Measurements from ENCODE around the gene PRR35.
A peak's percentile ranks its signal among the peaks of the same experiment; 100 is the strongest.

Gene PRR35

DNA sequence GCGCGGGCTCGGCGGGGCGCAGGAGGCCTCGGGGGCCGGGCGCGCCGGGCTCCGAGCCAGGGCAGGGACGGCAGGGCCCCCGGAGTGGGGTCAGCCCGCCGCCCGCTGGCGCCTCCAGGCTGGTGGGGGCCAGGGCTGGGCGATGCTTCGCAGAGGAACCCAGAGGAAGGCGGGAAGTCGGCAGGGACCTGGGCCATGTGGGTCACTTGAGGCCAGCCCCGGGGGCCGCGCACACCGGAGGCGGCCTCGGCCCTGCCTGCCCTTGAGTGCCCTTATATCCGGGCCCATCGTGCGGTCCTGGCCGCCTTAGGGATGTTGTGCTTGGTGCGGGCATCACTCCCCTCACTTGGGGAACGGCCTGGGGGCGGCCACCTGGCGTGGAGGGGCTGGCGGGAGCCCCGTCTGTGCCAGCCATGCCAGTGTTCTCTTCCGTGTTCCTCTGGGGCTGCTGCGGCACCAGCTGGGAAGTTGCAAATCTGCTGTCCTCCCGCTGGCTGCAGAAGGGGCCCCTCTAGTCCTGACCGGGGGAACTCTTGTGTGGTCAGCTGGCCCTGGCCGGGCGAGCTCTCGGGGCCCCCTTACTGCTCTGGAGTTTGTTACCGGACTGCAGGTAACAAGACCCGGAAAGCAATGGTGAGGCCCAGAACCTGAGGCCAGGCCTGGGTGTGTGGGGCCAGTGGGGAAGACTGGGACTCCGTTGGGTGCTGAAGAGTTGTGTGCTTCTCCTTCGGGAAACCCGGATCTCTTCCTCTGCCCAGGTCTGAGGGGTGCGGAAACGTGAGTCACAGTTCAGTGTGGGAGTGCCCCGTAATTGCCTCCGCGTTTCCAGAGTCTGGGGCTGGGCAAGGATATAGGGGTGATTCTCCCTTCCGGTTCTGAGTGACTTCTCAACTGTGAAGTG, 31.8 kb upstream of the PRR35 start:
- peak; percentile 88 for DNase-seq

DNA sequence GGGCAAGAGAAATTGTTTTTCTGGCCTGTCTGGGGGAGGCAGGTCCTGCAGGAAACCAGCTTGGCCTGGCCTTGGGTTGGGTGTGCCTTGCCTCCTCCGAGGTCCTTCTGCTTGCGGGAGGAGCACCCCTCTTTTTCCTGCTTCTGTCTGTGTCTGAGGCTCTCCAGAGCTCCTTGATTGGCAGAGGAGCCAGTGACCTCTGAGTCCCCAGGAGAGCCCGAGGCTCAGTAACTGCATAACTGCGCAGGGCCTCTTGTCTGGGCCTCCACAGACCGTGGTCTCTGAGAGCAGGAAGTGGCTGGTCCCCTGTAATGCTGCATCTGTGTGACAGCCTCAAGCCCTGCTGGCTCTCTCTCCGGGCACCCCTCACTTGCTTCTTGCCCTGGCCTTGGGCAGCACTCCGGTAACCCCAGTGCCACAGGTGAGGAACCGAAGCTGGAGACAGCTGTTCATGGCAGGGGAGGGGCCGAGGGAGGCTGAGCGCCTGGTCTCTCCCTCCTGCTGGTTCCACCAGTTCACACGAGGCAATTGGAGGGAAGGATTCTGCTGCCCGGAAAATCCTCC, 31.1 kb upstream of the PRR35 start:
- no peak for DNase-seq

DNA sequence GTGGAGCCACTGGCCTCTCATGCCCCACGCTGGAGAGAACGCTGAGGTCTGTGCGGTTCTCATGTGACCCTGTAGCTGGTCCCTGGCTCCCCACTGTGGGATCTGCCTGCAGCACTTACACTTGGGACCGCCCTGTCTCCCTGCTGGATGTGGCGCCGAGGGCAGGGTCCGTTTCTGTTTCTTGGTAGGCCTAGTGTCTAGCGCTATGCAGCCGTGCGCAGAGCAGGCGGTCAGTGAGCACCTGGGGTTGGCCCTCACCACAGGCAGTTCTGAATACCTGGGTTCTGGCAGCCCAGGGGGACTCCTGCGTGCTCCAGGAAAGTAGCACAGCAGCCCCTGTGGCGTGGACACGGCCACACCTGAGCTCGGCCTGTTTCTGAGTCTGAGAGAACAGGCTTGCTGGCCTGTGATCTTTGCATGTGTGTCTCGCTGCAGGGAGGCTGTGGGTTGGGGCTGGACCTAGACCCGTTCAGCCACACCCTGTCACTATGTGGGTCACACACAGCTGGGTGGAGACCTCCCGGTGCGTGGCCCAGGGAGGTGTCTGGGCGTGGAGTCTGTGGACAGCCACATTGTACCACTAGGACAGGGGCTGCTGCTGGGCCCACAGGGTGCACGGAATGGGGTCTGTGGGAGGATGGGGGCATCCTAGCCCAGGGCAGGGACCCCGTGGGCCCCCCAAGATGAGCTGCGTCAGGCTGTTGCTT, 29.9 kb upstream of the PRR35 start:
- DNase-seq: no peak

DNA sequence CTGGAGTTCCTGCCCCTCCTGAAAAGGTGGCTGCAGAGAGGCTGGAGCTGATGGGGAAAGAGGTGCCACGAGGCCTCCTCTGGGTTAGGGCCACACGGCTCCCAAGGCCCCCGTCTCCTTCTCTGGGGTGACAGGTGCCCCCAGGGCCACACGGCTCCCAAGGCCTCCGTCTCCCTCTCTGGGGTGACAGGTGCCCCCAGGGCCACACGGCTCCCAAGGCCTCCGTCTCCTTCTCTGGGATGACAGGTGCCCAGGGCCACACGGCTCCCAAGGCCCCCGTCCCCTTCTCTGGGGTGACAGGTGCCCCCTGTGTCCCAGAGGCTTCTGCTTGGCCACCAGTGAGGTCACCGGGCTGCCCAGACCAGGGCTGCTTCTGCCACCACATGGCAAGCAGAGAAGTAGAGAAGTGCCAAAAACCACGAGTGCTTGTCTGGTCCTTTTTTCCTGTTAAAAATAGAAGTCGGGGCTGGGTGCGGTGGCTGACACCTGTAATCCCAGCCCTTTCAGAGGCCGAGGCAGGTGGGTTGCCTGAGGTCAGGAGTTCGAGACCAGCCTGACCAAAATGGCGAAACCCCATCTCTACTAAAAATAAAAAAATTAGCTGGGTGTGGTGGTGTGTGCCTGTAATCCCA, 28.6 kb upstream of the PRR35 start:
- no peak for DNase-seq

DNA sequence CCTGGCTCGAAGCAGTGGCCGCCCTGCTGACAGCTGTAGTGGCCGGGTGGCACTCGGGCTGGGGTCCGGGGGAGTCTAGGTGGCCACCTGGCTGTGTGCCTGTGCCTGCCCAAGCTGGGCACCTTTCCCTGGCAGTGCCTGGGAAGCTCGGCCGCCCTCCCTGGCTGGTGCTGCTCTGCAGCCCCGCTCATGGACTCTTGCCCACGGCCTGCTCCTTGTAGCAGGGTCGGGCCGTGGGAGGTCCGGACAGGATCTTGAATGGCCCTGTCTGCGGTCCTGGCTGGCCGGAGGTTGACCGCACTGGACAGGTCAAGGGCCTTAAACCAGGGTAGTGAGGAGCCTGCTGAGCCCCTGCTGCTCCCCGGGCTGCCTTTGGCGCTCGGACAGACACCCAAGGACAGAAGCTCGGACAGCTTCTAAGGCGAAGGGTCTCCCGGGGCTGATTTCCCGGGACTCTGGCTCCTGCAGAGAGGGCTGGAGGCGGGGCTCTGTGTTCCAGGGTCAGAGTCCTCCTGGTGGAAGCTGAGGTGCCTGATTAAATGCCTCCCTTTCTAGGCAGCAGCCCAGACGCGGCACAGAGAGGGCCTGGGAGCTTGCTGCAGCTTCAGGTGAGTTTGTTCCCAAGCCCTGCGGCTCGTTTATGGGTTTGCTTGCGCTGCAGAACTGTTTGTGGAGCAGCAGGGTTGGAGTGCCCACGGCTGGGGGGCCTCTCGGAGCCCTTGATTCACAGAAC, 26.6 kb upstream of the PRR35 start:
- DNase-seq: no peak

DNA sequence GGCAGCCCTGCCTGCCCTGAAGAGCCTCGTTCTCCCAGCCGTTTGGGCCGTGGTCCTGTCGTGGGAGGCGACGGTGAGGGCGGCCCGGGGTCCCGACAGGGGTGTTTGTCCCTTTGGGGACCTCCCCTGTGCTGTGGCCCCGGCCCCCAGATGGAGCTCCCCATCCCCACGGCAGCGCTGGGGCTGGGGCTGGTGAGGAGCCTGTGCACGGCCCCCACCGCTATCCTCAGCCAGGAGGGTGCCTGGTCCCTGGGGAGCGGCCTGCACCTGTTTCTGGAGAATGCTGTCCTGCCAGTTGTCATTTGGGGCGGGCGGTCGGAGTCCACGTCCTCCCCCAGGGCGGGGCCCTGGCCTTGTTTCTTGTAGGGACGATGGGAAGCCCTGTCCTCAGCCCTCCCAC, 26.1 kb upstream of the PRR35 start:
- no peak for DNase-seq

DNA sequence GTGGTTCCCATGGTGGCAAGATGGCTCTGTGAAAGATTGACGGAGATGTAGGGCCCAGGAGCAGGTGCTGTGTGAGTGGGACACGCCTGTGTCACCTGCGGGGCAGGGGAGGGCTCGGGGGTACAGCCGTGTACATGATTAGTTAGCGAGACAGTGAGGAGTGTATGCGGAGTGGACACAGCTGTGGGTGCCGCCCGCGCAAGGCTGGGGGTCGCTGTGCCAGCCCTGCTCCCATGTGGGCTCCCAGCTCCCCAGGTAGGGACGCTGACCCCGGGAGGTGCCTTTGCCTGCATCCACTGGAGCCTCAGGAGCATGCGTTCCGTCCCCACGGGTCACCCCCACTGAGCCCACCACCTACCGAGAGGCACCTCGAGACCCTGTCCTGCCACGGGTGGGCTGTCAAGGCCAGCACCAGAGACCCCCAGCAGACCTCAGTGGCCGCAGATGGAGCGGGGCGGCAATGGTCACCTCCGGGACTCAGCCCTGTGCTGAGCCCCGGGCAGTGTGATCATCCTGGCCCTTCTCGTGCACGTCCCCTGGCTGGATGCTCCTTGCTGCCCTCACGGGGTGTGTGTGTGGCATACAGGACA, 25.2 kb upstream of the PRR35 start:
- DNase-seq: no peak

DNA sequence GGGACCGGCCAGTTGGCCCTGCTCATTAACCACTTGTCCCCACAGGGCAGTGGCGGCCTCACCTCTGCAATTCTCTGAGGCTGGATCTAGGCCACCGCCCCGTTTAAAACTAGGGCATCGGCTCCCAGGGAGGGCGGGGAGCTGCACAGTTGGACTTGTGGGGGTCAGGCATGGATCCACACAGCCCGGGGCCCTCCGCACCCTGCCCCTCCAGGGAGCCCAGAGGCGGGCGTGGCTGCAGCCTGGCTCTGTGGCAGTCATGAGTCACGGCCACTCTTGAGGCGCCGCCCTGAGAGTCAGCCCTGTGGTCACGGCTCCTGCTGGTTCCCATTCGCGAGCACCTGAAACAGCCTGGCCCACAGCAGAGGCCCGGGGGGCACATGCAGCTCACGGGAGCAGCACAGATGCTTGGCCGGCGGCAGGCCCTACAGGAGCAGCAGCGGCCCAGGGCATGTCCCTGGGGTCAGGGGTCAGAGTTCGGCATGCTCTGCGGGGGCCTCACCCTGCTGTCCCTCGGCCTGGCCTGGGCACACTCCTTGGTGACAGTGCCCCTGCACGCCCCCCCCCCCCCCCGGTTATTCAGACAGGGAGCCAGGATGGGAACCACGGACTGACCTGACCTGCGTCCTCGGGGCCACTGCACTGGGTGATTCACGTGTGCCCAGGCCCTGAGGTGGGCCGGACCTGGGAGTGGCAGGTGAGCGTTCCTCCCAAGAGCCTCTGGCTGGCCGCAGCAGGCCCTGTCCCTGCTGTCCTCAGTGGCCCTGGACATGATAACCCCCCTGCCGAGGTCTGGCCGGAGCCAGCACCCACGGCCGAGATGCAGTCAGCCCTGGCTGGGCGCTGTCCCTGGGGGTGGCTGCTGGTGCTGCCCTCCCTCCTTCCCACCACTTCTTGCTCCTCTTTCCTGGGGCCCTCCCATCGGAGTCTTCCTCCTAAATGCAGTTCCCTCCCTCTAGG, 24.5 kb upstream of the PRR35 start:
- DNase-seq: peak; percentile 31

DNA sequence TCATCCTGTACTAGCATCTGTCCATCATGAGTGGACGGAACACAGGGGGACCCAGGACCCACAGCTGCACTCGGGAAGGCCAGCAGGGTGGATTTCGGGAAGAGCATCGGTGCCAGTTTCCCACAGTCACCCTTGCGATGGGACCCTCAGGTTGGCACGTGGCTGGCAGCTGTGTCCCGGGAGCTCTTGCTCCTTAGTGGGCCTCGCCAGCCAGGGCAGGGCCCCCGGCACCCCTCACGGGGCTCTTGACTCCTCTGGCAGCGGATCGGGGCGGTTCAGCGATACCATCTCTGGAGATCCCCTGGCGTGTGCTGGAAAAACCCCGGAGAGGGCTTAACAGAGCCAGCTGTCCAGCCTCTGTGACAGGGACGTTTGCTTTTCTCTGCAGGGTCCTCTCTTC, 23.4 kb upstream of the PRR35 start:
- no peak for DNase-seq

DNA sequence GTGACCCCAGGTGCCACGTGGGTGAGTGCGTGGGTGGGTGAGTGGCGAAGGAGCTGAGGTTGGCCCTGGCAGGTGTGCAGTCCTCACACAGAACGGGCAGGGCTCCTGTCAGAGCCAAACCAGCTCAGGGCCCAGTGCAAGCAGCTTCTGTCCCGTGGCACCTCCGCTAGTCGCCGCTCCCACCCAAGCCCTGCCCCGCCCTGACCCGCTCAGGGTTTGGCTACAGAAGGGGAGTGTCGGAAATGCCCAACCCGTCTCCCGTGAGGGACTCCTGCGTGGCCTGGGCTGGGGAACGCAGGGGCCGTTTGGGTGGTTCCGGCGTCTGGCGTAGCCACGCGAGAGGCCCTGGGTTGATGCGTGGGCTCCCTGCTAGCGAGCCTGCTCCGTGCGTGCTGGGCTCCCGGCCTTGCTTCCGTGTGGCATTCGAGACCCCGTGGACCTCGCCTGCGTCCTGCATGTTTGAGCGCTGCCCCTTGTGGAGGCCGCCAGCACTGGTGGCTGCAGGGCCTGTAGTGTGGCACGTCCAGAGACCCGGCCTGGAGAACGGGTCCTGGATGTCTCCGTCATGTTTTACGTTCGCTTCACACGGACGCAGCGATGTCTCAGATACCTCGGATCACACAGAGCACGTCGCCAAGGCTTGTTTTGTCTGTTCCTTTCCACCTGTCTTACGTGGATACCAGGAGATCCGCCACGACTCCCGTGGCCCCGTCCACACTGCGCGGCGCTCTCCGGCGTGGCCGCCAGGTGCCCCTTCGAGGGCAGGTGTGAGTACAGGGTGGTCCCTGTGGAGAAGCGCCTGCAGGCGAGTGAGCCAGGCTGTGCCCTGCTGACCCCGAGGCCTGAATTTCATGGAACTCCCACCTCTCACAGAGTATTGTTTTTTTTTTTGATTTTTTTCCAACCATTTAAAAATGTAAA, 22.5 kb upstream of the PRR35 start:
- no peak for DNase-seq

DNA sequence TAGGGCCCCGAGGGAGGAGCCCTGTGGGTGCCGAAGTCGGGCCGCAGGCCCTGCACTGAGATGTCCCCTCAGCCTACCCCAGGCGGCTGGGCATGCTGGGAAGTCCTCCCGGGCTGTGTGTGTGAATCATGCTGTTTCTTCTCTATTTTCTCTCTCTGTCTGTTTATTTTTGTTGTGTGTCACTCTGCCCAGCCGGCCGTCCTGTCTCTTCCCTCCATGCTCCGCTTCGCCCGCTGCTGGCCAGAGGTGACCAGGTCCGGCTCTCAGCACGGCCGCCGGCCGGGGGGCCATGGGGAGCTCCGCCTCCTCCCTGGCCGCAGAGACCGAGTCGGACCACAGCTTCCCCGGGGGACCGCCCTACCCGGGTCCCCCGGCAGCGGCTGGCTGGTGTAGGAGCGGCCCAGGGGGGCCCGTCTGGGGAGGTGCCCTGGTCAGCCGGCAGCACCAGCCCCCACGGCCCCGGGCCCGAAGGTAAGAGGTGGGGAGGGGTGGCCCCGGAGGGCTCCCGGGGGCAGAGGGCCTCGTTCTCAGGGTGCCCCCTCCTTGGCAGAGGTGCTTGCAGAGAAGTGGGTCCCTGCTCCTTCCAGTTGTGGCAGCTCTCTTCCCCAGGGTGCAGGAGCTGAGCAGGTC, 20.2 kb upstream of the PRR35 start:
- peak; percentile 57 for DNase-seq

DNA sequence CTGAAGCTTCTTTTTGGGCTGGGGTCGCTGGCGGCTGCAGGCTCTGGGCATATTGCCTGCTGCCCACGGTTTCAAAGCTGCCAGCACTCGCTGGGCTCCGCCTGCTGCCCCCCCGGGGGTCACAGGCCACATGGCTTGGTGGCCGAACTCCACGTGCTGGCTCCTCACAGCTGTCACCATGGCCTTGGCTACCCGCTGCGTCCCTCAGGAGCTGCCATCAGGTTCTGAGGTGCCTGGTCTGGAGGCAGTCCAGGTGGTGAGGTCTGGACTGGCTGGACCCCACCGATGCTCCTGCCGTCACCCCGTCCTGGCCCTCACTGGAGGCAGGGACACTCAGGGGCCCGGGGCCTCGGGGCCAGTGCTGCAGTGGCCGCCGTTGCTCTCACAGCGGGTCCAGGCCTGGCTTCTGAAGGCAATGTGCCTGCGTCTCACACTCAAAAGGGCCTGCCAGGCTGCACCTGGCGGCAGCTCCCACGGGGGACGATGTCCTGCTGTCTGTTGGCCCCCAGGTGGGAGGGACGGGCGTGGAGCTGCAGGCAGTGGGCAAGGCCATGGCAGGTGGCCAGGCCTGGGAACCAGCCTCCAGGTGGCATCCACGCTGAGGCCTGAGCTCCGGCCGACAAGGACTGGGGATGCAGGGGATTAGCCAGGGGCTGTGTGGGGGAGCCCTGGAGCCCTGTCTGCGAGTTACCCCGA, 19.4 kb upstream of the PRR35 start:
- DNase-seq: no peak

DNA sequence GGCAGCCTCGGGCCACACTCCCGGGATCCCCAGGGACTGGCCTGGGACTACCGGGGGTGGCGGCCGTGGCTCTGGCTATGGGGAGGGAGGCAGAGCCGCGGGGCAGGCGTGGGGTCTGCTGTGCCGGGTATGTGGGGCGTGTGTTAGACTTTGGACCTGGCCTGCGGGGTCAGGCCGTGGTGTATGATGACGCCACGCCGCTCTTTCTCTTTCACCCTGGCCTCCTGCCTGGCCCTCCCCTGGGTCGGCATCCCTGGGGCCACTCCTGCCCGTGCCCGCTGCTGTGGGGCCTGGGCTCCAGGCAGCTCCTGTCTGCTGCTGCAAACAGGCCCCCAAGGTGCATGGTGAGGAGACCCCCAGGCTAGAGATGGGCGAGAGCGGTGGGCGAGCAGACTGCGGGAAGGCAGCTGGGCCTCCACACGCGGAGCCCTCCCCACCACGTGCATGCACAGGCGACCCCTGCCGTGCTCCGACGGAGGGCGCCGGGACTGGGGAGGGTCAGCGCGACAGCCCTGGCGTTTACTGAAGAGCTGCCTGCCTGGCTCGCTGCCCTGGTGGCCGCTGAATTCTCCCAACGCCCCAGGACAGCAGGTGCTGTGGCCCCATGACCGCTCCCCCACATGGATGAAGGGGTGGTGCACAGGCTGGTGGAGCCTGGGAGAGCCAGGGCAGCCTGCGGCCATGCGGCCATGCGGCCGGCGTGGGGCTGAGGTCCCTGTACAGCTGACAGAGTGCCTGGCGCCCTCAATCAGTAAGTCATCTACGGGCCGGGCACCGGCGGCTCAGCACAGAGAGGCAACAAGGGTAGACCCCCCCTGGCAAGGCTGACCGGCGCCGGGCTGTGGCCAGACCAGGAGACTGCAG, 16.7 kb upstream of the PRR35 start:
- DNase-seq: no peak

DNA sequence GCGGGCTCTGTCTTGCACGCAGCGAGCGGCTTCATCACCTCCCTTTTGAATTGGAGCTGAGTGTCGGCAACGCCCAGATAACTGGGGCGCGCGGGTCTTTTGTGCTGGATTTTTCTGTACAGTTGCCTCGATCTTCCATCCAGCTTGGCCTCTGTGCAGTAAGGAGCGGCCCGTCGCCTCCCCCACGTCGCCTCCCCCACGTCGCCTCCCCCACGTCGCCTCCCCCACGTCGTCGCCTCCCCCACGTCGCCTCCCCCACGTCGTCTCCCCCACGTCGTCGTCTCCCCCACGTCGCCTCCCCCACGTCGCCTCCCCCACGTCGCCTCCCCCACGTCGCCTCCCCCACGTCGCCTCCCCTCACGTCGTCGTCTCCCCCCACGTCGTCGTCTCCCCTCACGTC, 15.7 kb upstream of the PRR35 start:
- DNase-seq: no peak

DNA sequence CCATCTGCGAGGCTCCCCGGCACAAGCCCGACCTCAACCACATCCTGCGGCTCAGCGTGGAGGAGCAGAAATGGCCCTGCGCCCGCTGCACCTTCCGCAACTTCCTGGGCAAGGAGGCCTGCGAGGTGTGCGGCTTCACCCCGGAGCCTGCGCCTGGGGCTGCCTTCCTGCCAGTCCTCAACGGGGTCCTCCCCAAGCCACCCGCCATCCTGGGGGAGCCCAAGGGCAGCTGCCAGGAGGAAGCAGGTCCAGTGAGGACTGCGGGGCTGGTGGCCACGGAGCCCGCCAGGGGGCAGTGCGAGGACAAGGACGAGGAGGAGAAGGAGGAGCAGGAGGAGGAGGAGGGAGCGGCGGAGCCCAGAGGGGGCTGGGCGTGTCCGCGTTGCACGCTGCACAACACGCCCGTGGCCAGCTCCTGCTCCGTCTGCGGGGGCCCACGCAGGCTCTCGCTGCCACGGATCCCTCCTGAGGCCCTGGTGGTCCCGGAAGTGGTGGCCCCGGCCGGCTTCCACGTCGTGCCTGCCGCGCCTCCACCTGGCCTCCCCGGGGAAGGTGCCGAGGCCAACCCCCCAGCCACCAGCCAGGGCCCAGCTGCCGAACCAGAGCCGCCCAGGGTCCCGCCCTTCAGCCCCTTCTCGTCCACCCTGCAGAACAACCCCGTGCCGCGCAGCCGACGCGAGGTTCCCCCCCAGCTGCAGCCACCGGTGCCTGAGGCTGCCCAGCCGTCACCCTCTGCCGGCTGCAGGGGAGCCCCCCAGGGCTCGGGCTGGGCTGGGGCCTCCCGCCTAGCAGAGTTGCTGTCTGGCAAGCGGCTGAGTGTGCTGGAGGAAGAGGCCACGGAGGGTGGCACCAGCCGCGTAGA, 13.1 kb upstream of the PRR35 start:
- no peak for DNase-seq

DNA sequence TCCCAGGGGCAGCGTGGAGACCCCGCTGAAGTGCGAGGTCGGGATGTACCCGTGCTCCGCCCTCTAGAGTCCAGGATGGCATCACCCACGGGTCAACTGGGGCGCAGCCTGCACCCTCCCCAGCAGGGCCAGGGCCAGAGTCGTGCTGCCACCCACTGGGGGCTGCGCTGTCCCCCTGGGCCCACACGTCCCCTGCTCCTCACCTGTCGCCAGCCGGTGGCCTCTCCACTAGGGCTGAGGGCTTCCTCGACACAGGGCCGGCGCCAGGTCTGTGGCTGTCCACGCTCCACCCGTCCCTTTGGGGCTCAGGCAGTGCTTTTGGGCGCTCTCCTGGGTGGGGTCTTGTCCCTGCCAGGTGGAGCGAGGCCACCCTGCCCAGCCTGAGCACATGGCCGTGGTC, 11.6 kb upstream of the PRR35 start:
- no peak for DNase-seq

All from HCEC 1CT (cell line).